ENCODE results near the gene NCKAP5.

DNA sequence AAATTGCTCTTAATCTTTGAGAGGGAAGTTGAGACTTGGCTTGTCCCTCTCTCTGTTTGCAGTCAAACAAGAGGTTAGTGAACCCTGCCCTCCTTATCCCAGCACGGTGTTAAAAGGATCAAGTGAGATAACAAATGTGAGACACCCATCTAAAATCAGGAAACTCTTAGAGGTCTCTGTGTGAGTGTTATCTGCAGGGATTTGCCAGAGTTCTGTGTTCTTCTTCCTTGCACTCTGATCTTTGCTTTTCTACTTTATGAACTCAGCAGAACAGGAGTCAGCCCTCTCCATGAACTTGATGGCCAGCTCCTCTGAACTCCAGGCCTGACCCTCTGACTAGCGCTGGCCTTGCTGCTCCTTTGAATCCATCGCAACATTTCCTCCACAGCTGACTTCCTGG lies 123.8 kb downstream of the NCKAP5 start:
- TF ChIP-seq, protein P1, sequence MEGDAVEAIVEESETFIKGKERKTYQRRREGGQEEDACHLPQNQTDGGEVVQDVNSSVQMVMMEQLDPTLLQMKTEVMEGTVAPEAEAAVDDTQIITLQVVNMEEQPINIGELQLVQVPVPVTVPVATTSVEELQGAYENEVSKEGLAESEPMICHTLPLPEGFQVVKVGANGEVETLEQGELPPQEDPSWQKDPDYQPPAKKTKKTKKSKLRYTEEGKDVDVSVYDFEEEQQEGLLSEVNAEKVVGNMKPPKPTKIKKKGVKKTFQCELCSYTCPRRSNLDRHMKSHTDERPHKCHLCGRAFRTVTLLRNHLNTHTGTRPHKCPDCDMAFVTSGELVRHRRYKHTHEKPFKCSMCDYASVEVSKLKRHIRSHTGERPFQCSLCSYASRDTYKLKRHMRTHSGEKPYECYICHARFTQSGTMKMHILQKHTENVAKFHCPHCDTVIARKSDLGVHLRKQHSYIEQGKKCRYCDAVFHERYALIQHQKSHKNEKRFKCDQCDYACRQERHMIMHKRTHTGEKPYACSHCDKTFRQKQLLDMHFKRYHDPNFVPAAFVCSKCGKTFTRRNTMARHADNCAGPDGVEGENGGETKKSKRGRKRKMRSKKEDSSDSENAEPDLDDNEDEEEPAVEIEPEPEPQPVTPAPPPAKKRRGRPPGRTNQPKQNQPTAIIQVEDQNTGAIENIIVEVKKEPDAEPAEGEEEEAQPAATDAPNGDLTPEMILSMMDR (IDR thresholded peaks at IDR 0.05; ENCODE audit: insufficient read depth, low read depth, low read length) = no peak
- no peak for TF ChIP-seq EZH2 (IDR thresholded peaks at IDR 0.05; ENCODE audit: insufficient read depth, low read length)
